H9 (cell line): ENCODE measurements around the gene BTNL8. TPM values are rescaled to one million over a fixed set of nuclear protein-coding genes. Genes with fewer than 3 reads are reported as not detected.

Experiments used
- DNase-seq: peaks from one replicate; pipeline ENCODE4 v3.0.0-alpha.2; 2017
- H2AFZ ChIP-seq: one replicate; pipeline ENCODE4 v1.6.1; 2013; ENCODE audit warnings: mild to moderate bottlenecking, low read length, control low read depth, moderate library complexity
- H2AK5ac ChIP-seq: 2 replicates; pipeline ENCODE4 v1.6.1; 2013; ENCODE audit warnings: low read length, control low read depth, mixed read lengths; ENCODE audit not compliant: insufficient read length
- H2BK120ac ChIP-seq: one replicate; pipeline ENCODE4 v1.6.1; 2013; ENCODE audit warnings: low read depth, mild to moderate bottlenecking, low read length, control low read depth, inconsistent platforms; ENCODE audit not compliant: poor library complexity, severe bottlenecking
- H2BK12ac ChIP-seq: 2 replicates; pipeline ENCODE4 v1.6.1; 2013; ENCODE audit warnings: low read length, control low read depth, mixed read lengths, low read depth; ENCODE audit not compliant: insufficient read length
- H2BK15ac ChIP-seq: 2 replicates; pipeline ENCODE4 v1.6.1; 2013; ENCODE audit warnings: low read depth, low read length, control low read depth
- H2BK20ac ChIP-seq: one replicate; pipeline ENCODE4 v1.6.1; 2013; ENCODE audit warnings: low read depth, mild to moderate bottlenecking, low read length, control low read depth, inconsistent platforms; ENCODE audit not compliant: poor library complexity, severe bottlenecking
- H2BK5ac ChIP-seq: 2 replicates; pipeline ENCODE4 v1.6.1; 2013; ENCODE audit warnings: low read length, control low read depth, mixed read lengths; ENCODE audit not compliant: insufficient read length
- H3K14ac ChIP-seq: 2 replicates; pipeline ENCODE4 v1.6.1; 2013; ENCODE audit warnings: low read length, control low read depth; ENCODE audit not compliant: insufficient read depth
- H3K18ac ChIP-seq: 2 replicates; pipeline ENCODE4 v1.6.1; 2013; ENCODE audit warnings: low read depth, mild to moderate bottlenecking, mixed read lengths, low read length, control low read depth; ENCODE audit not compliant: insufficient read length
- H3K23ac ChIP-seq: 2 replicates; pipeline ENCODE4 v1.6.1; 2013; ENCODE audit warnings: low read length, control low read depth, mixed read lengths, low read depth; ENCODE audit not compliant: insufficient read length
- H3K23me2 ChIP-seq: 2 replicates; pipeline ENCODE4 v1.6.1; 2013; ENCODE audit warnings: low read depth, mild to moderate bottlenecking, mixed read lengths, low read length, control low read depth; ENCODE audit not compliant: insufficient read length, poor library complexity, severe bottlenecking
- H3K27ac ChIP-seq: 2 replicates; pipeline ENCODE4 v1.5.1; 2013; ENCODE audit warnings: low read length, control low read depth, mixed read lengths, low read depth; ENCODE audit not compliant: insufficient read length
- H3K27me3 ChIP-seq: 2 replicates; pipeline ENCODE4 v1.6.1; 2013; ENCODE audit warnings: low read length, control low read depth, inconsistent platforms; ENCODE audit not compliant: insufficient read depth
- H3K4ac ChIP-seq: 2 replicates; pipeline ENCODE4 v1.6.1; 2013; ENCODE audit warnings: low read depth, mild to moderate bottlenecking, control low read depth, inconsistent platforms, low read length, moderate library complexity
- H3K4me1 ChIP-seq: 2 replicates; pipeline ENCODE4 v1.6.1; 2013; ENCODE audit warnings: low read length, control low read depth, inconsistent platforms; ENCODE audit not compliant: insufficient read depth
- H3K4me2 ChIP-seq: 2 replicates; pipeline ENCODE4 v1.6.1; 2013; ENCODE audit warnings: low read length, control low read depth, mixed read lengths; ENCODE audit not compliant: insufficient read length, insufficient read depth
- H3K56ac ChIP-seq: 2 replicates; pipeline ENCODE4 v1.6.1; 2013; ENCODE audit warnings: low read depth, mild to moderate bottlenecking, mixed read lengths, low read length, control low read depth; ENCODE audit not compliant: insufficient read length
- H3K79me1 ChIP-seq: 2 replicates; pipeline ENCODE4 v1.6.1; 2013; ENCODE audit warnings: low read depth, mild to moderate bottlenecking, moderate library complexity, low read length, control low read depth, inconsistent platforms; ENCODE audit not compliant: insufficient read depth, poor library complexity, severe bottlenecking
- H3K79me2 ChIP-seq: 2 replicates; pipeline ENCODE4 v1.6.1; 2013; ENCODE audit warnings: low read length, control low read depth, inconsistent platforms; ENCODE audit not compliant: insufficient read depth
- H3K9ac ChIP-seq: 2 replicates; pipeline ENCODE4 v1.6.1; 2013; ENCODE audit warnings: low read length, control low read depth, mixed read lengths; ENCODE audit not compliant: insufficient read length; ENCODE audit errors: extremely low read depth
- H3K9me3 ChIP-seq: one replicate; pipeline ENCODE4 v1.6.1; 2013; ENCODE audit warnings: low read depth, low read length, inconsistent platforms; ENCODE audit not compliant: control insufficient read depth
- H3T11ph ChIP-seq: one replicate; pipeline ENCODE4 v1.6.1; 2013; ENCODE audit warnings: mild to moderate bottlenecking, low read length, control low read depth, inconsistent platforms
- H4K20me1 ChIP-seq: one replicate; pipeline ENCODE4 v1.6.1; 2013; ENCODE audit not compliant: control insufficient read depth, insufficient read length, insufficient read depth
- H4K5ac ChIP-seq: 2 replicates; pipeline ENCODE4 v1.6.1; 2013; ENCODE audit warnings: low read depth, mild to moderate bottlenecking, mixed read lengths, low read length, control low read depth; ENCODE audit not compliant: insufficient read length
- H4K8ac ChIP-seq: replicated peaks from 2 replicates; pipeline ENCODE4 v1.6.1; 2013; ENCODE audit warnings: low read length, control low read depth, mixed read lengths, low read depth; ENCODE audit not compliant: insufficient read length
- H4K91ac ChIP-seq: 2 replicates; pipeline ENCODE4 v1.6.1; 2013; ENCODE audit warnings: low read depth, mild to moderate bottlenecking, moderate library complexity, mixed read lengths, low read length, control low read depth; ENCODE audit not compliant: insufficient read length
- H3K27ac Mint-ChIP-seq, 3 experiments: 2 replicates in 2 of 3; 3 replicates in 1 of 3; pipeline ENCODE4 v1.8.0; 2020 to 2021; ENCODE audit warnings: mixed read lengths in 3 of 3, mild to moderate bottlenecking in 1 of 3, moderate library complexity in 1 of 3
- H3K27me3 Mint-ChIP-seq: 2 replicates; pipeline ENCODE4 v1.8.0; 2021; ENCODE audit warnings: low read depth, mild to moderate bottlenecking, moderate library complexity, mixed read lengths
- H3K36me3 Mint-ChIP-seq, 3 experiments: 2 replicates in 2 of 3; 3 replicates in 1 of 3; pipeline ENCODE4 v1.8.0; 2020 to 2021; ENCODE audit warnings: low read depth in 3 of 3, mixed read lengths in 3 of 3; ENCODE audit not compliant: insufficient read depth in 1 of 3
- H3K4me1 Mint-ChIP-seq, 2 experiments: 2 replicates each; pipeline ENCODE4 v1.8.0; 2020; ENCODE audit warnings: mixed read lengths in 2 of 2
- H3K4me3 Mint-ChIP-seq, 2 experiments: 2 replicates in 1 of 2; 3 replicates in 1 of 2; pipeline ENCODE4 v1.8.0; 2020 to 2021; ENCODE audit warnings: mild to moderate bottlenecking in 2 of 2, mixed read lengths in 2 of 2, moderate library complexity in 1 of 2
- H3K9me3 Mint-ChIP-seq, 2 experiments: 2 replicates in 1 of 2; 3 replicates in 1 of 2; pipeline ENCODE4 v1.8.0; 2020; ENCODE audit warnings: mild to moderate bottlenecking in 2 of 2, mixed read lengths in 2 of 2, moderate library complexity in 1 of 2
- CTCF ChIP-seq: fragments of 200-600 bp; sonication (generic); conservative IDR thresholded peaks from 3 replicates; pipeline ENCODE4 v1.8.0; 2021; ENCODE audit warnings: antibody characterized with exemption, mild to moderate bottlenecking
- WGBS: extraction: QIAGEN DNeasy Blood & Tissue Kit; methylation state at CpG from one replicate; pipeline ENCODE4 v1.1.7; 2013; ENCODE audit warnings: missing lambda C conversion rate, low lambda C conversion rate, mixed read lengths; ENCODE audit not compliant: insufficient read length; ENCODE audit errors: extremely low coverage; 5-methylcytosine and 5-hydroxymethylcytosine counted together
- total RNA-seq: library from RNA; stranded (reverse); gene quantifications from 2 replicates; pipeline ENCODE4 v1.2.1, GENCODE V29; 2021

BTNL8 gene
- total RNA-seq, 1 experiment from 2014 or later = 0.13 TPM

GRCh38 chr5:180910182-180910581 lies 11.2 kb downstream of the BTNL8 start:
- Mint-ChIP-seq H3K36me3 (peaks cover 4 to 10% (median 4%) of the 10 kb centered on the region in 3 experiments; a peak in 3 of 7 replicates), H3K4me1 (peaks cover 29 to 39% of the 10 kb centered on the region in 2 experiments), H3K27ac (peak overlapping the region in 2 of 3 experiments; percentile 13 to 44; a peak in 1 of 7 replicates), H3K27me3 (peaks cover 5% of the 10 kb centered on the region), H3K9me3 (peaks cover 5 to 8% of the 10 kb centered on the region in 2 experiments), H3K4me3 (no peak overlapping the region; a peak in 1 of 5 replicates)
- Histone ChIP-seq H3K56ac (no peak overlapping the region), H2AFZ (no peak overlapping the region), H3K27me3 (no peaks in the 10 kb centered on the region), H3K23me2 (no peaks in the 10 kb centered on the region), H2BK20ac (no peak overlapping the region), H3K4me2 (no peak overlapping the region), H3K23ac (no peak overlapping the region), H2BK15ac (no peak overlapping the region), H2BK120ac (no peak overlapping the region), H3K27ac (no peak overlapping the region), H3K9me3 (no peaks in the 10 kb centered on the region), H3K4me1 (peaks cover 4% of the 10 kb centered on the region; the same call in 1 of the 2 replicates), H4K8ac (no peak overlapping the region), H4K91ac (no peak overlapping the region), H3K18ac (no peak overlapping the region), H2AK5ac (no peak overlapping the region), H2BK5ac (no peak overlapping the region), H3K79me2 (no peaks in the 10 kb centered on the region), H2BK12ac (no peak overlapping the region), H3T11ph (no peak overlapping the region), H3K4ac (no peak overlapping the region), H3K79me1 (no peaks in the 10 kb centered on the region), H3K14ac (no peak overlapping the region), H4K20me1 (no peaks in the 10 kb centered on the region), H3K9ac (no peak overlapping the region), H4K5ac (no peak overlapping the region)
- WGBS = no CpG with 5 or more reads among the region's 2 CpGs
- TF ChIP-seq CTCF = no peak
- no peak for DNase-seq
